H1 (cell line): Measurements from ENCODE around the gene GMPR. TPM values are rescaled to one million over a fixed set of nuclear protein-coding genes. Genes with fewer than 3 reads are reported as not detected.

Source experiments
- CTCF ChIA-PET: fragments of 300-600 bp; sonication (Branson Sonifier 250); formaldehyde crosslinking; loops from one replicate; lab custom pipeline; 2021; ENCODE audit not compliant: partially characterized antibody; lab: Charles Lee
- POLR2A ChIA-PET: fragments of 300-600 bp; sonication (Branson Sonifier 250); formaldehyde crosslinking; loops from one replicate; lab custom pipeline; 2021; ENCODE audit warnings: inconsistent platforms; ENCODE audit not compliant: partially characterized antibody; lab: Charles Lee
- DNase-seq, 2 experiments: peaks; one replicate each; pipeline versions ENCODE4 v3.0.0 to v3.0.0-alpha.2; 2010 to 2022; ENCODE audit warnings: low spot score in 2 of 2, low read depth in 1 of 2, mixed read lengths in 1 of 2
- FAIRE-seq: peaks from 2 replicates; lab custom pipeline; 2011; peaks lifted over from hg19 to GRCh38; lab: Jason Lieb, UNC
- H2AFZ ChIP-seq: 2 replicates; pipeline ENCODE4 v1.8.1; 2012; ENCODE audit warnings: low read length, inconsistent platforms
- H2AK5ac ChIP-seq: 2 replicates; pipeline ENCODE4 v1.6.1; 2013; ENCODE audit warnings: low read depth, low read length
- H2BK120ac ChIP-seq: replicated peaks from 2 replicates; pipeline ENCODE3; 2013; ENCODE audit warnings: low read depth, low read length, inconsistent platforms
- H2BK12ac ChIP-seq: 2 replicates; pipeline ENCODE4 v1.6.1; 2013; ENCODE audit warnings: low read depth, low read length
- H2BK15ac ChIP-seq: 2 replicates; pipeline ENCODE4 v1.6.1; 2013; ENCODE audit warnings: low read length
- H2BK20ac ChIP-seq: 2 replicates; pipeline ENCODE4 v1.6.1; 2013; ENCODE audit warnings: low read length
- H2BK5ac ChIP-seq: 2 replicates; pipeline ENCODE4 v1.6.1; 2013; ENCODE audit warnings: low read depth, low read length
- H3K14ac ChIP-seq: 2 replicates; pipeline ENCODE4 v1.6.1; 2013; ENCODE audit warnings: inconsistent platforms; ENCODE audit not compliant: insufficient read length
- H3K18ac ChIP-seq: 2 replicates; pipeline ENCODE4 v1.6.1; 2013; ENCODE audit warnings: low read length; ENCODE audit errors: extremely low read depth
- H3K23ac ChIP-seq: 2 replicates; pipeline ENCODE4 v1.6.1; 2013; ENCODE audit warnings: inconsistent platforms; ENCODE audit not compliant: insufficient read length
- H3K23me2 ChIP-seq: 2 replicates; pipeline ENCODE4 v1.6.1; 2013; ENCODE audit warnings: low read depth, low read length
- H3K27ac ChIP-seq: 2 replicates; pipeline ENCODE4 v1.6.1; 2011; ENCODE audit warnings: low read depth, low read length, inconsistent platforms
- H3K27me3 ChIP-seq, 4 experiments: replicated peaks in 1 of 4; 1 replicate in 1 of 4; 2 replicates in 3 of 4; pipeline versions ENCODE4 v1.6.1 to v1.8.1; 2011 to 2013; ENCODE audit warnings: low read length in 3 of 4, mild to moderate bottlenecking in 3 of 4, inconsistent platforms in 2 of 4, mixed read lengths in 2 of 4, moderate library complexity in 1 of 4; ENCODE audit not compliant: control insufficient read depth in 3 of 4, insufficient read depth in 3 of 4; ENCODE audit errors: extremely low read depth in 1 of 4
- H3K36me3 ChIP-seq, 4 experiments: 2 replicates each; pipeline versions ENCODE4 v1.6.1 to v1.8.1; 2011 to 2013; ENCODE audit warnings: mild to moderate bottlenecking in 4 of 4, low read length in 3 of 4, moderate library complexity in 2 of 4, control low read depth in 1 of 4, inconsistent platforms in 1 of 4; ENCODE audit not compliant: insufficient read depth in 4 of 4, control insufficient read depth in 2 of 4
- H3K4ac ChIP-seq: replicated peaks from 2 replicates; pipeline ENCODE3; 2013; ENCODE audit warnings: low read length, low read depth, mixed read lengths, inconsistent platforms; ENCODE audit not compliant: insufficient read length
- H3K4me1 ChIP-seq, 4 experiments: replicated peaks in 1 of 4; 1 replicate in 1 of 4; 2 replicates in 3 of 4; pipeline versions ENCODE4 v1.6.1 to v1.8.1; 2011 to 2013; ENCODE audit warnings: low read length in 3 of 4, inconsistent platforms in 2 of 4, mixed read lengths in 1 of 4; ENCODE audit not compliant: insufficient read depth in 4 of 4, control insufficient read depth in 3 of 4
- H3K4me2 ChIP-seq, 2 experiments: 2 replicates each; pipeline versions ENCODE4 v1.6.1 to v1.8.1; 2011 to 2013; ENCODE audit warnings: low read depth in 2 of 2, low read length in 2 of 2, control low read depth in 1 of 2, inconsistent platforms in 1 of 2, mild to moderate bottlenecking in 1 of 2; ENCODE audit not compliant: insufficient read depth in 1 of 2
- H3K4me3 ChIP-seq, 4 experiments: fragments of 200-600, 300-600 bp in 1 of 4; sonication (generic), shearing (Covaris generic), sonication (Bioruptor Twin) in 1 of 4; 2 replicates each; pipeline versions ENCODE4 v1.5.1 to v1.8.1; 2011 to 2016; ENCODE audit warnings: low read length in 4 of 4, low read depth in 3 of 4, control low read depth in 2 of 4, inconsistent platforms in 2 of 4, mild to moderate bottlenecking in 2 of 4, mixed read lengths in 1 of 4, moderate library complexity in 1 of 4; ENCODE audit not compliant: insufficient read depth in 2 of 4; ENCODE audit errors: extremely low read depth in 1 of 4
- H3K56ac ChIP-seq: replicated peaks from 2 replicates; pipeline ENCODE3; 2013; ENCODE audit warnings: low read depth, mild to moderate bottlenecking, mixed read lengths, low read length, inconsistent platforms; ENCODE audit not compliant: insufficient read length
- H3K79me1 ChIP-seq: 2 replicates; pipeline ENCODE4 v1.6.1; 2013; ENCODE audit warnings: low read depth, low read length, control low read depth
- H3K79me2 ChIP-seq, 2 experiments: 2 replicates each; pipeline versions ENCODE4 v1.6.1 to v1.8.1; 2012 to 2013; ENCODE audit warnings: low read length in 2 of 2, mild to moderate bottlenecking in 2 of 2, inconsistent platforms in 1 of 2; ENCODE audit not compliant: insufficient read depth in 2 of 2, control insufficient read depth in 1 of 2
- H3K9ac ChIP-seq, 4 experiments: replicated peaks in 1 of 4; 1 replicate in 1 of 4; 2 replicates in 3 of 4; pipeline versions ENCODE4 v1.6.1 to v1.8.1; 2011 to 2013; ENCODE audit warnings: low read depth in 3 of 4, low read length in 3 of 4, control low read depth in 2 of 4, mild to moderate bottlenecking in 2 of 4, moderate library complexity in 2 of 4, inconsistent platforms in 1 of 4; ENCODE audit errors: extremely low read depth in 1 of 4
- H3K9me3 ChIP-seq, 2 experiments: 2 replicates each; pipeline versions ENCODE4 v1.6.1 to v1.8.1; 2012 to 2013; ENCODE audit warnings: mild to moderate bottlenecking in 2 of 2, moderate library complexity in 2 of 2, control low read depth in 1 of 2, inconsistent platforms in 1 of 2, low read depth in 1 of 2, low read length in 1 of 2, mixed read lengths in 1 of 2; ENCODE audit not compliant: insufficient read depth in 2 of 2
- H4K20me1 ChIP-seq, 2 experiments: replicated peaks in 1 of 2; 2 replicates each; pipeline versions ENCODE3 to v1.8.1; 2011 to 2013; ENCODE audit warnings: inconsistent platforms in 2 of 2, low read length in 2 of 2, mild to moderate bottlenecking in 1 of 2; ENCODE audit not compliant: insufficient read depth in 2 of 2, control insufficient read depth in 1 of 2
- H4K5ac ChIP-seq: 2 replicates; pipeline ENCODE4 v1.6.1; 2013; ENCODE audit warnings: low read length, low read depth, mixed read lengths, inconsistent platforms; ENCODE audit not compliant: insufficient read length
- H4K8ac ChIP-seq: 2 replicates; pipeline ENCODE4 v1.8.0; 2013; ENCODE audit warnings: mild to moderate bottlenecking, moderate library complexity, low read length, inconsistent platforms; ENCODE audit not compliant: insufficient read depth; ENCODE audit errors: extremely low read depth
- H4K91ac ChIP-seq: replicated peaks from 2 replicates; pipeline ENCODE3; 2013; ENCODE audit warnings: low read length, mixed read lengths, inconsistent platforms; ENCODE audit not compliant: insufficient read length
- ATF3 ChIP-seq: IDR thresholded peaks from 2 replicates; pipeline ENCODE4 v1.6.1; 2011; ENCODE audit warnings: low read depth, mild to moderate bottlenecking, low read length; ENCODE audit not compliant: insufficient read depth
- SIRT6 ChIP-seq: IDR thresholded peaks from one replicate; pipeline ENCODE4 v1.7.1; 2012; ENCODE audit warnings: low read length, inconsistent platforms
- SIX5 ChIP-seq: IDR thresholded peaks from 2 replicates; pipeline ENCODE4 v1.6.1; 2011; ENCODE audit warnings: mild to moderate bottlenecking, low read depth, low read length
- SRF ChIP-seq: IDR thresholded peaks from 2 replicates; pipeline ENCODE4 v1.6.1; 2011; ENCODE audit warnings: mild to moderate bottlenecking, low read depth, low read length, moderate library complexity
- TAF1 ChIP-seq: IDR thresholded peaks from 2 replicates; pipeline ENCODE4 v1.6.1; 2011; ENCODE audit warnings: mild to moderate bottlenecking, low read depth, low read length
- WGBS, 2 experiments: shearing (Covaris generic) in 1 of 2; methylation state at CpG; one replicate each; pipeline versions ENCODE4 v1.1.6 to v1.1.7; 2013 to 2015; ENCODE audit warnings: low lambda C conversion rate in 2 of 2, mixed read lengths in 2 of 2, inconsistent platforms in 1 of 2, low coverage in 1 of 2, missing lambda C conversion rate in 1 of 2; ENCODE audit not compliant: insufficient replicate concordance in 2 of 2, insufficient coverage in 1 of 2, insufficient read length in 1 of 2; ENCODE audit errors: extremely low coverage in 1 of 2, missing lambda C conversion rate in 1 of 2; 5-methylcytosine and 5-hydroxymethylcytosine counted together
- polyA plus RNA-seq, 7 experiments: library from polyadenylated mRNA; depleted of rRNA in 3 of 7; stranded (reverse) in 5 of 7; unstranded in 2 of 7; fragments of >200 nt in 5 of 7; fragments of 200-250 nt in 2 of 7; gene quantifications; 1 replicate in 5 of 7; 2 replicates in 1 of 7; 4 replicates in 1 of 7; pipeline versions ENCODE4 v1.2.1 to v1.2.3, GENCODE V29; 2011 to 2013; ENCODE audit warnings: missing spikeins in 2 of 7, mixed read lengths in 2 of 7
- total RNA-seq: library from RNA; stranded (reverse); fragmentation: NEBNext Ultra II Directional; extraction: Animal tissue kit (Norgen Biotek cat#: 25700); gene quantifications from 2 replicates; pipeline ENCODE4 v1.2.1, GENCODE V29; 2021
- TF ChIP-seq, protein P1 (sequence below): IDR thresholded peaks from 2 replicates; pipeline ENCODE4 v1.6.1; 2012; ENCODE audit warnings: inconsistent platforms

The GMPR gene
- total and polyA plus RNA-seq, 2 of the 8 experiments (the other 6 are each of a cell fraction or from before 2014, with no cell fraction given) = 0.99 to 1.2 TPM

DNA sequence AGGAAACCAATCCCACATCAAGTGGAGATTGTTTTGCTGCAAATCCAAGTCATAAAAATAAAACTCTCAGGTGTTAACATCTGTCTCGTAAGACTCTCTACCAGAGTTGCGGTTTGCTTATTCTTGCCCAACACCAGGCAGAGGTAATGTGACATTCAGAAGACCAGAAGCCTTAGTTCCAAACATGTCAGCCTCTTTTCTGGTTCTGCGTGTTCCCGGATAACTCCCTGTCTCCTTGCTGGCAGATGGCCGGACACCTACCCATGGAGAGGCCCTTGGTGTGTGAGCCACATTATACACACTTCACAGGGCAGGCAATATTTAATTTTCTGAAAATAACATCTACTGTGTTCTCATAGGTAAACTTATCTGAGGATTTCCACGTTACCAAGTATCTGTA lies 73.4 kb downstream of the GMPR start:
- 91% methylated on average over 6 of the region's 6 CpGs; no CpG with 5 or more reads in 1 of the 2 experiments for WGBS, 2 experiments
- H2BK15ac ChIP-seq = no peak overlapping the region
- POLR2A ChIA-PET = no interaction called here
- no peak overlapping the region for H3K27ac ChIP-seq
- no peak overlapping the region for H3K23ac ChIP-seq
- H3K14ac ChIP-seq = no peak overlapping the region
- no peak overlapping the region for H3K4me3 ChIP-seq
- DNase-seq (no peak), FAIRE-seq (no peak)
- no peak overlapping the region for H2BK120ac ChIP-seq
- no peak overlapping the region for H2BK5ac ChIP-seq
- H3K4me1 ChIP-seq = peaks cover 0 to under 1% (median 0%) of the 10 kb centered on the region in 4 experiments; a peak in 2 of 7 replicates
- H2AK5ac ChIP-seq = no peak overlapping the region
- no peak overlapping the region for H3K18ac ChIP-seq
- no peaks in the 10 kb centered on the region for H3K79me1 ChIP-seq
- no peak overlapping the region for H4K91ac ChIP-seq
- H3K4ac ChIP-seq = no peak overlapping the region
- no peak overlapping the region for H4K5ac ChIP-seq
- H3K23me2 ChIP-seq = no peaks in the 10 kb centered on the region
- no peak overlapping the region for H2AFZ ChIP-seq
- no peaks in the 10 kb centered on the region for H3K79me2 ChIP-seq
- H3K56ac ChIP-seq = no peak overlapping the region
- no peaks in the 10 kb centered on the region for H4K20me1 ChIP-seq
- H2BK12ac ChIP-seq = no peak overlapping the region
- no peak overlapping the region for H3K9ac ChIP-seq
- H3K4me2 ChIP-seq = no peak overlapping the region
- no peaks in the 10 kb centered on the region for H3K9me3 ChIP-seq
- no peaks in the 10 kb centered on the region; a peak in 1 of 7 replicates for H3K27me3 ChIP-seq
- H3K36me3 ChIP-seq = no peaks in the 10 kb centered on the region
- H2BK20ac ChIP-seq = no peak overlapping the region
- TF ChIP-seq SRF (no peak), ATF3 (no peak), SIX5 (no peak), SIRT6 (no peak), TAF1 (no peak)
- TF ChIP-seq, protein P1, sequence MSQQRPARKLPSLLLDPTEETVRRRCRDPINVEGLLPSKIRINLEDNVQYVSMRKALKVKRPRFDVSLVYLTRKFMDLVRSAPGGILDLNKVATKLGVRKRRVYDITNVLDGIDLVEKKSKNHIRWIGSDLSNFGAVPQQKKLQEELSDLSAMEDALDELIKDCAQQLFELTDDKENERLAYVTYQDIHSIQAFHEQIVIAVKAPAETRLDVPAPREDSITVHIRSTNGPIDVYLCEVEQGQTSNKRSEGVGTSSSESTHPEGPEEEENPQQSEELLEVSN = no peak
- H4K8ac ChIP-seq = no peak overlapping the region
- CTCF ChIA-PET = interaction anchor here (0.7 to 1.0 kb wide), 2 partner anchors 20 to 621 kb away, joined by 3 read pairs; no protein-coding TSS in a partner anchor
